ENCODE measurements around the gene SLC22A31. TPM values are rescaled to one million over a fixed set of nuclear protein-coding genes. Genes with fewer than 3 reads are reported as not detected.
A peak's percentile ranks its signal among the peaks of the same experiment; 100 is the strongest.

SLC22A31 gene
- total RNA-seq, 1 donor from 2014 or later = 0.54 TPM

DNA sequence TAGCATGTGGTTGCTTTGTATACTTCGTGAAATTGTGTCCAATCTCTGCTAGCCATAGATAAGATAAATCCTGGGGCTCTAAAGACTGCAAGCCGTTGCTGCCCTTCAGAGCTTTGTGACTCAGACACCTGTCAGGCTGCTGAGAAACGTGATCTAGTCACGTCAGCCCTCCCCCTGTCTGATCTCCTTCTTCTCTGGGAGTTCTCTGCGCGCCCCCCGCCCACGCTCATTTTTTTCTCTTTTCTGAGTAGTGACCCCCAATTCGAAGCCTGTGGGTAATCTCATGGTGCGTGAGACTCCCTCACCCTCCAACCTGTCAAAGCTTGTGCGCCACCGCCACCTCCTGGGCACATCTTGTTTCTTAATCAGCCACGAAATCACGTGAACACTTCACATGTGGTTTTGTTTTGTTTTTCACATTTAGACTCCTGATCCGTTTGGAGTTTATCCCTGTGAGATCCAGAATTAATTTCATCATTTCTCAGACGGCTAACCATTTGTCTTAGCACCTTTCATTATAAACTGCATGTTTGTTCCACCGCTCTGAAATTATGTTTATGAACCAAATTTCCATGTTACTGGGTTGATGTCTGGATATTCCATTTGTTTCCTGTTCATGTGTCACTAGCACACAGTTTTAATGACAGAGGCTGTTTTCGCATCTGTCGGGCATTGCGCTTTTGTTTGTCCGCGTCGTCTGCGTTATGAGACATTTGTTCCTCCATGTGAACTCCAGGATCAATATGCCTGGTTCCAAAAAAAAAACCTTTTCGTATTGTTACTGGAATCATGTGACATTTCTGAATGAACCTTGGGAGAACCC lies 16.2 kb upstream of the SLC22A31 start:
- TF ChIP-seq, protein P1, sequence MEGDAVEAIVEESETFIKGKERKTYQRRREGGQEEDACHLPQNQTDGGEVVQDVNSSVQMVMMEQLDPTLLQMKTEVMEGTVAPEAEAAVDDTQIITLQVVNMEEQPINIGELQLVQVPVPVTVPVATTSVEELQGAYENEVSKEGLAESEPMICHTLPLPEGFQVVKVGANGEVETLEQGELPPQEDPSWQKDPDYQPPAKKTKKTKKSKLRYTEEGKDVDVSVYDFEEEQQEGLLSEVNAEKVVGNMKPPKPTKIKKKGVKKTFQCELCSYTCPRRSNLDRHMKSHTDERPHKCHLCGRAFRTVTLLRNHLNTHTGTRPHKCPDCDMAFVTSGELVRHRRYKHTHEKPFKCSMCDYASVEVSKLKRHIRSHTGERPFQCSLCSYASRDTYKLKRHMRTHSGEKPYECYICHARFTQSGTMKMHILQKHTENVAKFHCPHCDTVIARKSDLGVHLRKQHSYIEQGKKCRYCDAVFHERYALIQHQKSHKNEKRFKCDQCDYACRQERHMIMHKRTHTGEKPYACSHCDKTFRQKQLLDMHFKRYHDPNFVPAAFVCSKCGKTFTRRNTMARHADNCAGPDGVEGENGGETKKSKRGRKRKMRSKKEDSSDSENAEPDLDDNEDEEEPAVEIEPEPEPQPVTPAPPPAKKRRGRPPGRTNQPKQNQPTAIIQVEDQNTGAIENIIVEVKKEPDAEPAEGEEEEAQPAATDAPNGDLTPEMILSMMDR (IDR thresholded peaks at IDR 0.05; ENCODE audit: unreplicated experiment) = peak; percentile 34
- Mint-ChIP-seq H3K27ac (ENCODE audit: unreplicated experiment) (peak overlapping the region; percentile 94), H3K9me3 (ENCODE audit: unreplicated experiment) (no peaks in the 10 kb centered on the region), H3K36me3 (ENCODE audit: low read depth, unreplicated experiment) (peaks cover 8% of the 10 kb centered on the region), H3K27me3 (ENCODE audit: unreplicated experiment) (peaks cover 4% of the 10 kb centered on the region), H3K4me1 (ENCODE audit: unreplicated experiment) (peaks cover 26% of the 10 kb centered on the region), H3K4me3 (ENCODE audit: unreplicated experiment) (peak overlapping the region; percentile 96)
- peak; percentile 74 for DNase-seq (ENCODE audit: low spot score)

DNA sequence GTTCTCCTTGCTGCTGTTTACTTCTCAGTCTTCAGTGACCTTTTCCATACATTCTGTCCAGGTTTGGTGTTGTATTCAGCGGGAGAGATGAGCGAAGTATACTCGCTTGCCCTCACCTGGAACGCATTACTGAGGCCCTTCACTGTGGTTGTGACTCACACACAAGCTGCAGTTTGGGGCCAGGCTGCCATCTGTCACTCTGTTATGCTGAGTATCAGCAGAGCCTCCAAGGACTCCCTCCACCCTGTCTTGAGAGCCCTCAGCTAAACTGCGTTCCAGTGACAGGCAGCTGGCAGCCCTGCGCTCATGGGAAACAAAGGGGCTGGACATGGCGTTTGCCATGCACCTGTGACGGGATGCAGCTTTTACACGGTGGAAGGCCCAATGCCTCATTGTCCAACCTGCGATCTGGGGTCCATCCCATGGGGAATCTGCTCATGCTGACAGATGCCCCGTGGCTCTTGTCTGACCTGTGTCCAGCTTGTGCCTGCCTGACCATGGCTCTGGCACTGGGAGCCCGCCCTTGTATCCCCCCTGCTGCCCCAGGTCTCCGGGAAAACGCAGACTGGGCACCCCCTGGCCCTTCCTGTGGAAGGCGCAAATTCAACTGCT lies 10.7 kb upstream of the SLC22A31 start:
- Mint-ChIP-seq H3K36me3 (ENCODE audit: low read depth, unreplicated experiment) (no peaks in the 10 kb centered on the region), H3K4me1 (ENCODE audit: unreplicated experiment) (no peaks in the 10 kb centered on the region), H3K27me3 (ENCODE audit: unreplicated experiment) (no peaks in the 10 kb centered on the region), H3K9me3 (ENCODE audit: unreplicated experiment) (no peaks in the 10 kb centered on the region), H3K4me3 (ENCODE audit: unreplicated experiment) (no peak overlapping the region), H3K27ac (ENCODE audit: unreplicated experiment) (no peak overlapping the region)
- no peak for DNase-seq (ENCODE audit: low spot score)
- TF ChIP-seq, protein P1 (IDR thresholded peaks at IDR 0.05; ENCODE audit: unreplicated experiment) = no peak

DNA sequence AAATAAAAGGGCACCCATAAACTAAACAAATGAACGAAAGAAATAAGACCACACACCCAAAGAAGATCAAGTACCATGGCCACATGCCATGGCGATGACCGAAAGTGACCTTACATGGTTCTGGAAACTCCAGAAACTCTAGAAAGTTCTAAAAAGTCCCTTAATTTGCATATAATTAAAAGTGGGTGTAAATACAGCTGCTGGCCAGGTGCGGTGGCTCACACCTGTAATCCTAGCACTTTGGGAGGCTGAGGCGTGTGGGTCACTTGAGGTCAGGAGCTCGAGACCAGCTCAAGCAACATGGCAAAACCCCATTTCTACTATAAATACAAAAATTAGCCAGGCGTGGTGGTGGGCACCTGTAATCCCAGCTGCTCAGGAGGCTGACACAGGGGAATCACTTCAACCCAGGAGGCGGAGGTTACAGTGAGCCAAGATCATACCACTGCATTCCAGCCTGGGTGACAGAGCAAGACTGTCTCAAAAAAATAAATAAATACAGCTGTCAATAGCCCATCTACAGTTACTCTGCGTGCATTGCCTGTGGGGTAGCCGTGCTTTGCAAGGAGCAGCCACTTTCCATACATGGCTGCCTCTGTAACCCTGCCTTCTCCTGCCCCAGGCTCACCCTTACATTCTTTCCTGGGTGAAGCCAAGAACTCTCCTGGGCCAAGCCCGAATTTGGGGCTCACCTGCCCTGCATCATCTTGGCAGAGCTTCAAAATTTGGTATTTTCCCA lies 10.0 kb upstream of the SLC22A31 start:
- no peaks in the 10 kb centered on the region for H3K4me1 Mint-ChIP-seq (ENCODE audit: unreplicated experiment)
- H3K27ac Mint-ChIP-seq (ENCODE audit: unreplicated experiment) = no peak overlapping the region
- DNase-seq (ENCODE audit: low spot score) = no peak
- no peaks in the 10 kb centered on the region for H3K9me3 Mint-ChIP-seq (ENCODE audit: unreplicated experiment)
- TF ChIP-seq, protein P1 (IDR thresholded peaks at IDR 0.05; ENCODE audit: unreplicated experiment) = no peak
- H3K4me3 Mint-ChIP-seq (ENCODE audit: unreplicated experiment) = no peak overlapping the region
- H3K36me3 Mint-ChIP-seq (ENCODE audit: low read depth, unreplicated experiment) = no peaks in the 10 kb centered on the region
- no peaks in the 10 kb centered on the region for H3K27me3 Mint-ChIP-seq (ENCODE audit: unreplicated experiment)

DNA sequence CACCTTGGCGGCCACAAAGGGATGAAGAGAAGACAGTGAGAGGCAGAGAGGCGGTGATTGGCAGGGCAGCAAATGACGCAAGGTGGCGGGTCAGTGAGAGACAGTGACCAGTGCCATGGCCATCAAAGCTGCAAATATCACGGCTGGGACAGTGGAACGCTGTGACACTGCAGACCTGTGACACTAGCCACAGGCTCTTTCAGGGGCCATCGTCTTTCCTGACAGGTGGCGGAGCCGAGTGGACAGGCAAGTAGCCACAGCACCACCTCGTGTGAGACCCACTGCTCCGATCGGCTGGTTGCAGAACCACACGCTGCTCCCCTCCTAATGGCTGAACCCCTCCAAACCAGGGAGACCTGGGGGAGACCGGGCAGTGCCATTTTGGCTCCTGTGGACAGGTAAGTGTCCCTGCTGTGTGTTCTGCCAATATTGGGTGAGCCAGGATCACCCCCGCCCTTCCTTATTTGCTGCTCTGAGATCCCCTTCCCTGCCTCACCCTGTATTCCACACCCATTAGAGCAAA lies 9.2 kb upstream of the SLC22A31 start:
- TF ChIP-seq, protein P1 (IDR thresholded peaks at IDR 0.05; ENCODE audit: unreplicated experiment) = no peak

More for the DNA sequence above, 9.2 kb upstream of the SLC22A31 start:
- Mint-ChIP-seq H3K27ac (ENCODE audit: unreplicated experiment) (no peak overlapping the region), H3K36me3 (ENCODE audit: low read depth, unreplicated experiment) (no peaks in the 10 kb centered on the region), H3K27me3 (ENCODE audit: unreplicated experiment) (no peaks in the 10 kb centered on the region), H3K9me3 (ENCODE audit: unreplicated experiment) (no peaks in the 10 kb centered on the region), H3K4me1 (ENCODE audit: unreplicated experiment) (no peaks in the 10 kb centered on the region), H3K4me3 (ENCODE audit: unreplicated experiment) (no peak overlapping the region)
- DNase-seq (ENCODE audit: low spot score) = no peak

Data from endothelial cell (in vitro differentiated cells).